ENCODE data around the gene TENT4B. TPM values are rescaled to one million over a fixed set of nuclear protein-coding genes. Genes with fewer than 3 reads are reported as not detected.
"Not testable (repeated sequence)": the region's sequence is repeated elsewhere in the genome, so short reads cannot be mapped to it uniquely, and the experiment has no call there.

The TENT4B gene
- total RNA-seq, 1 donor from 2014 or later = 7.1 TPM

DNA sequence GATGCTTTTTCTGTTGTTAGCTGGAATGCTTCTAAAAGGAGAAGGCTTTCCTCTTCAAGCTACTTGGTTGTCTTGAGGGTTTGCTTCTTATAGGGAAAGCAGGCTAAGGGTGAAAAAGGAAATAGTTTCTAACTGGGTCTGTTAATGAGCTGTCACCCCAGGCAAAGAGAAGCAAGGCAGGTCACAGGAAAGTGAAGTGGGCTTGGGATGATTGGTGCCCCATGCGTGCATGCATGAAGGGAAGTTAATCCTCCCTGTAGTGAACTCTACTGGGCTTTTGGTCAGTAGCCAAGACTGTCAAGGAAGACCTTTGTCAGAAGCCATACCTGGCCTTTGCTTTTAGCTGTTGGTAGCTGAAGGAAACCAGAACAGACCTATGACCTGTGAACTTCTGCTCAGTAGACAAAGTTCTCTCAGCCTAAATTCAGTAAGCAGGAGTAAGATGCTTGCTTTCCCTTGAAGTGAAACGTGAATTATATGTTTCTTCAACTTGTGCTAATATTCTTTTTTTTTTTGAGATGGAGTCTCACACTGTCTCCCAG lies 16.5 kb downstream of the TENT4B start:
- Mint-ChIP-seq H3K9me3 (ENCODE audit: unreplicated experiment) (no peaks in the 10 kb centered on the region), H3K27me3 (ENCODE audit: unreplicated experiment) (peaks cover 2% of the 10 kb centered on the region), H3K27ac (ENCODE audit: unreplicated experiment) (no peak overlapping the region), H3K4me1 (ENCODE audit: unreplicated experiment) (no peaks in the 10 kb centered on the region), H3K36me3 (ENCODE audit: low read depth, unreplicated experiment) (no peaks in the 10 kb centered on the region), H3K4me3 (ENCODE audit: unreplicated experiment) (no peak overlapping the region)
- TF ChIP-seq, protein P1, sequence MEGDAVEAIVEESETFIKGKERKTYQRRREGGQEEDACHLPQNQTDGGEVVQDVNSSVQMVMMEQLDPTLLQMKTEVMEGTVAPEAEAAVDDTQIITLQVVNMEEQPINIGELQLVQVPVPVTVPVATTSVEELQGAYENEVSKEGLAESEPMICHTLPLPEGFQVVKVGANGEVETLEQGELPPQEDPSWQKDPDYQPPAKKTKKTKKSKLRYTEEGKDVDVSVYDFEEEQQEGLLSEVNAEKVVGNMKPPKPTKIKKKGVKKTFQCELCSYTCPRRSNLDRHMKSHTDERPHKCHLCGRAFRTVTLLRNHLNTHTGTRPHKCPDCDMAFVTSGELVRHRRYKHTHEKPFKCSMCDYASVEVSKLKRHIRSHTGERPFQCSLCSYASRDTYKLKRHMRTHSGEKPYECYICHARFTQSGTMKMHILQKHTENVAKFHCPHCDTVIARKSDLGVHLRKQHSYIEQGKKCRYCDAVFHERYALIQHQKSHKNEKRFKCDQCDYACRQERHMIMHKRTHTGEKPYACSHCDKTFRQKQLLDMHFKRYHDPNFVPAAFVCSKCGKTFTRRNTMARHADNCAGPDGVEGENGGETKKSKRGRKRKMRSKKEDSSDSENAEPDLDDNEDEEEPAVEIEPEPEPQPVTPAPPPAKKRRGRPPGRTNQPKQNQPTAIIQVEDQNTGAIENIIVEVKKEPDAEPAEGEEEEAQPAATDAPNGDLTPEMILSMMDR (IDR thresholded peaks at IDR 0.05; ENCODE audit: unreplicated experiment) = no peak
- no peak for DNase-seq (ENCODE audit: low spot score)

DNA sequence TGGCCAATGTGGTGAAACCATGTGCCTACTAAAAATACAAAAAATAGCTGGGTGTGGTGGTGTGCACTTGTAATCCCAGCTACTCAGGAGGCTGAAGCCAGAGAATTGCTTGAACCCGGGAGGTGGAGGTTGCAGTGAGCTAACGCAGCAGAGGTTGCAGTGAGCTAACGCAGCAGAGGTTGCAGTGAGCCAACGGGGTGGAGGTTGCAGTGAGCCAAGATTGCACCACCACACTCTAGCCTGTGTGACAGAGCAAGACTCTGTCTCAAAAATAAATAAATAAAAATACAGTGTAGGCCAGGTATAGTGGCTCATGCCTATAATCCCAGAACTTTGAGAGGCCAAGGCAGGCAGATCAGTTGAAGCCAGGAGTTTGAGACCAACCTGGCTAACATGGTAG lies 18.7 kb downstream of the TENT4B start:
- not testable (repeated sequence) for H3K4me1 Mint-ChIP-seq (ENCODE audit: unreplicated experiment); DNase-seq (ENCODE audit: low spot score); H3K27me3 Mint-ChIP-seq (ENCODE audit: unreplicated experiment); H3K4me3 Mint-ChIP-seq (ENCODE audit: unreplicated experiment); H3K9me3 Mint-ChIP-seq (ENCODE audit: unreplicated experiment); H3K36me3 Mint-ChIP-seq (ENCODE audit: low read depth, unreplicated experiment); H3K27ac Mint-ChIP-seq (ENCODE audit: unreplicated experiment)

- H3K4me1 Mint-ChIP-seq (ENCODE audit: unreplicated experiment) = no peaks in the 10 kb centered on the region
- no peaks in the 10 kb centered on the region for H3K9me3 Mint-ChIP-seq (ENCODE audit: unreplicated experiment)
- no peaks in the 10 kb centered on the region for H3K36me3 Mint-ChIP-seq (ENCODE audit: low read depth, unreplicated experiment)
- H3K4me3 Mint-ChIP-seq (ENCODE audit: unreplicated experiment) = no peak overlapping the region
- TF ChIP-seq, protein P1 (IDR thresholded peaks at IDR 0.05; ENCODE audit: unreplicated experiment) = no peak
- no peak for DNase-seq (ENCODE audit: low spot score)
- H3K27me3 Mint-ChIP-seq (ENCODE audit: unreplicated experiment) = peaks cover 2% of the 10 kb centered on the region
- no peak overlapping the region for H3K27ac Mint-ChIP-seq (ENCODE audit: unreplicated experiment)
Observed at GRCh38 chr16:50172195-50172922, 19.3 kb downstream of the TENT4B start.

DNA sequence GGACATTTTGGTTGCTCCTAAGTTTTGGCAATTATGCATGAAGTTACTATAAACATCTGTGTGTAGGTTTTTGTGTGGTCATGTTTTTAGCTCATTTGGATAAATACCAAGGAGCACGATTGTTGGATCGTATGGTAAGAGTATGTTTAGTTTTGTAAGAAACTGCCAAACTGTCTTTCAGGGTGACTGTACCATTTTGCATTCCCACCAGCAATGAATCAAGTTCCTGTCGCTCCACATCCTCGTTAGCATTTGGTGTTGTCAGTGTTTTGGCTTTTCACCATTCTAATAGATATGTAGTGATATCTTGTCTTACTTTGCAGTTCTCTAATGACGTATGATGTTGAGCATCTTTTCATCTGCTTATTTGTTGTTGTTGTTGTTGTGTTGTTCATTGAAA lies 20.2 kb downstream of the TENT4B start:
- Mint-ChIP-seq H3K36me3 (ENCODE audit: low read depth, unreplicated experiment) (no peaks in the 10 kb centered on the region), H3K4me3 (ENCODE audit: unreplicated experiment) (no peak overlapping the region), H3K4me1 (ENCODE audit: unreplicated experiment) (no peaks in the 10 kb centered on the region), H3K27ac (ENCODE audit: unreplicated experiment) (no peak overlapping the region), H3K27me3 (ENCODE audit: unreplicated experiment) (peaks cover 1% of the 10 kb centered on the region), H3K9me3 (ENCODE audit: unreplicated experiment) (no peaks in the 10 kb centered on the region)
- TF ChIP-seq, protein P1 (IDR thresholded peaks at IDR 0.05; ENCODE audit: unreplicated experiment) = no peak
- DNase-seq (ENCODE audit: low spot score) = no peak

- Mint-ChIP-seq H3K4me3 (ENCODE audit: unreplicated experiment) (no peak overlapping the region), H3K36me3 (ENCODE audit: low read depth, unreplicated experiment) (no peaks in the 10 kb centered on the region), H3K27me3 (ENCODE audit: unreplicated experiment) (peaks cover 1% of the 10 kb centered on the region), H3K27ac (ENCODE audit: unreplicated experiment) (no peak overlapping the region), H3K9me3 (ENCODE audit: unreplicated experiment) (no peaks in the 10 kb centered on the region), H3K4me1 (ENCODE audit: unreplicated experiment) (no peaks in the 10 kb centered on the region)
- no peak for DNase-seq (ENCODE audit: low spot score)
- TF ChIP-seq, protein P1 (IDR thresholded peaks at IDR 0.05; ENCODE audit: unreplicated experiment) = no peak
Observed at GRCh38 chr16:50178491-50178941, 25.4 kb downstream of the TENT4B start.

Measured in endothelial cell (in vitro differentiated cells).